GM23338 (cell line): ENCODE measurements around the gene CHD2. TPM values are rescaled to one million over a fixed set of nuclear protein-coding genes. Genes with fewer than 3 reads are reported as not detected.

ENCODE experiments used
- ATAC-seq: fragments of 200-7000 bp; cut with Tn5 transposase; 3 replicates; pipeline ENCODE4 v1.9.1; 2020
- DNase-seq: peaks from one replicate; pipeline ENCODE4 v3.0.0-alpha.2; 2015; ENCODE audit warnings: low spot score
- H2AFZ ChIP-seq: fragments of 200-600 bp; sonication (generic); 2 replicates; pipeline ENCODE4 v1.8.0; 2016; ENCODE audit warnings: antibody characterized with exemption, mild to moderate bottlenecking, moderate library complexity
- H3F3A ChIP-seq: fragments of 200-600 bp; sonication (generic); replicated peaks from 2 replicates; pipeline ENCODE4 v1.8.0; 2017; ENCODE audit warnings: antibody characterized with exemption, mixed run types, low read depth
- H3K27ac ChIP-seq: fragments of 200-600 bp; sonication (generic); 2 replicates; pipeline ENCODE4 v1.6.1; 2016; ENCODE audit warnings: low read depth
- H3K27me3 ChIP-seq: fragments of 200-600 bp; sonication (generic); 2 replicates; pipeline ENCODE4 v1.8.0; 2016; ENCODE audit warnings: mild to moderate bottlenecking, mixed run types, moderate library complexity; ENCODE audit not compliant: insufficient read depth
- H3K36me3 ChIP-seq: fragments of 200-600 bp; sonication (generic); 2 replicates; pipeline ENCODE4 v1.8.0; 2016; ENCODE audit warnings: mild to moderate bottlenecking; ENCODE audit not compliant: insufficient read depth
- H3K4me1 ChIP-seq: fragments of 200-600 bp; sonication (generic); 2 replicates; pipeline ENCODE4 v1.8.0; 2016; ENCODE audit warnings: mild to moderate bottlenecking, moderate library complexity; ENCODE audit not compliant: insufficient read depth
- H3K4me2 ChIP-seq: fragments of 200-600 bp; sonication (generic); 2 replicates; pipeline ENCODE4 v1.7.1; 2017; ENCODE audit warnings: mixed run types
- H3K4me3 ChIP-seq: fragments of 200-600 bp; sonication (generic); 2 replicates; pipeline ENCODE4 v1.6.1; 2016; ENCODE audit warnings: mixed run types
- H3K79me2 ChIP-seq: fragments of 200-600 bp; sonication (generic); replicated peaks from 2 replicates; pipeline ENCODE4 v1.8.0; 2017; ENCODE audit warnings: mild to moderate bottlenecking; ENCODE audit not compliant: insufficient read depth
- H3K9me2 ChIP-seq: fragments of 200-600 bp; sonication (generic); 2 replicates; pipeline ENCODE4 v1.8.0; 2017; ENCODE audit not compliant: insufficient read depth
- H4K20me1 ChIP-seq: fragments of 200-600 bp; sonication (generic); replicated peaks from 2 replicates; pipeline ENCODE4 v1.8.0; 2017; ENCODE audit warnings: mild to moderate bottlenecking; ENCODE audit not compliant: insufficient read depth
- H3K27ac Mint-ChIP-seq: 2 replicates; pipeline ENCODE4 v1.8.0; 2020; ENCODE audit warnings: inconsistent platforms, mild to moderate bottlenecking, moderate library complexity, mixed read lengths
- H3K27me3 Mint-ChIP-seq: 3 replicates; pipeline ENCODE4 v1.8.0; 2022; ENCODE audit warnings: low read depth, mild to moderate bottlenecking, moderate library complexity, mixed read lengths, inconsistent platforms; ENCODE audit not compliant: insufficient read depth, poor library complexity
- H3K36me3 Mint-ChIP-seq: 3 replicates; pipeline ENCODE4 v1.8.0; 2021; ENCODE audit warnings: low read depth, mild to moderate bottlenecking, inconsistent platforms, moderate library complexity, mixed read lengths
- H3K4me1 Mint-ChIP-seq: 3 replicates; pipeline ENCODE4 v1.8.0; 2020; ENCODE audit warnings: mild to moderate bottlenecking, inconsistent platforms, mixed read lengths
- H3K4me3 Mint-ChIP-seq: 3 replicates; pipeline ENCODE4 v1.8.0; 2021; ENCODE audit warnings: moderate library complexity, mild to moderate bottlenecking, inconsistent platforms, mixed read lengths
- H3K9me3 Mint-ChIP-seq: 3 replicates; pipeline ENCODE4 v1.8.0; 2020; ENCODE audit warnings: moderate library complexity, mild to moderate bottlenecking, inconsistent platforms, mixed read lengths
- CREB1 ChIP-seq: fragments of 250-450 bp; sonication (Bioruptor Pico); IDR thresholded peaks from 2 replicates; pipeline ENCODE4 v1.5.0; 2020; ENCODE audit warnings: low read depth, mild to moderate bottlenecking, moderate library complexity
- ETS1 ChIP-seq: IDR thresholded peaks from 2 replicates; pipeline ENCODE4 v1.6.1; 2016; ENCODE audit warnings: antibody characterized with exemption
- EZH2phosphoT487 ChIP-seq: fragments of 200-600 bp; sonication (generic); IDR thresholded peaks from one replicate; pipeline ENCODE4 v1.8.1; 2018; ENCODE audit warnings: antibody characterized with exemption; ENCODE audit not compliant: unreplicated experiment
- JUNB ChIP-seq: IDR thresholded peaks from one replicate; pipeline ENCODE4 v1.6.1; 2016; ENCODE audit warnings: antibody characterized with exemption; ENCODE audit not compliant: unreplicated experiment
- POLR2AphosphoS5 ChIP-seq: IDR thresholded peaks from 2 replicates; pipeline ENCODE4 v1.6.1; 2016; ENCODE audit warnings: antibody characterized with exemption, low read depth
- ZNF331 ChIP-seq: fragments of 250-450 bp; sonication (Bioruptor Pico); IDR thresholded peaks from 2 replicates; pipeline ENCODE4 v1.5.0; 2020; ENCODE audit warnings: low read depth, mild to moderate bottlenecking, moderate library complexity
- polyA plus RNA-seq: library from polyadenylated mRNA; unstranded; fragments of >200 nt; fragmentation: Nextera tagmentation; extraction: Ambion mirVana; gene quantifications from 2 replicates; pipeline ENCODE4 v1.2.1, GENCODE V29; 2016
- total RNA-seq: library from RNA; depleted of rRNA; stranded (reverse); fragments of >200 nt; shearing (Covaris generic); gene quantifications from 2 replicates; pipeline ENCODE4 v1.2.3, GENCODE V29; 2014

Gene CHD2
- total and polyA plus RNA-seq, 2 experiments from 2014 or later = 119 to 130 TPM

GRCh38 chr15:92883163-92883875, 16.8 kb upstream of the CHD2 start:
- peak overlapping the region; percentile 95 for H3K27ac Mint-ChIP-seq
- H3K9me3 Mint-ChIP-seq = peaks cover 2% of the 10 kb centered on the region; the same call in 1 of the 3 replicates
- H3K9me2 ChIP-seq = no peaks in the 10 kb centered on the region
- peak overlapping the region; percentile 98 for H3K4me3 Mint-ChIP-seq
- peaks cover 54% of the 10 kb centered on the region for H3K79me2 ChIP-seq
- H3K27ac ChIP-seq = peak overlapping the region; percentile 86
- no peaks in the 10 kb centered on the region for H3K27me3 ChIP-seq
- H4K20me1 ChIP-seq = no peaks in the 10 kb centered on the region
- TF ChIP-seq ZNF331 (CRISPR knock-in tag) = no peak
- TF ChIP-seq CREB1 (CRISPR knock-in tag) = 0 out of 2 replicates have a peak, but pooled peaks have one; percentile 12
- no peak; the same call in 1 of the 2 replicates for TF ChIP-seq POLR2AphosphoS5
- no peak for TF ChIP-seq EZH2phosphoT487
- no peak for TF ChIP-seq ETS1
- peak; percentile 47 for DNase-seq
- H3K36me3 ChIP-seq = peaks cover 24% of the 10 kb centered on the region
- peaks cover 37% of the 10 kb centered on the region for H3K4me1 ChIP-seq
- H2AFZ ChIP-seq = no peak overlapping the region
- peaks cover 54% of the 10 kb centered on the region for H3K4me1 Mint-ChIP-seq
- peak overlapping the region; percentile 68 for H3K4me3 ChIP-seq
- peaks cover 22% of the 10 kb centered on the region for H3K27me3 Mint-ChIP-seq
- peak overlapping the region; percentile 77 for H3K4me2 ChIP-seq
- no peak; the same call in 2 of the 3 replicates for ATAC-seq
- H3K36me3 Mint-ChIP-seq = peaks cover 49% of the 10 kb centered on the region
- no peaks in the 10 kb centered on the region; the same call in 1 of the 2 replicates for H3F3A ChIP-seq

- peaks cover 60% of the 10 kb centered on the region for H3K79me2 ChIP-seq
- no peak overlapping the region for H2AFZ ChIP-seq
- TF ChIP-seq JUNB = no peak
- no peaks in the 10 kb centered on the region for H3K27me3 ChIP-seq
- peaks cover 31% of the 10 kb centered on the region for H3K4me1 ChIP-seq
- H4K20me1 ChIP-seq = peaks cover 3% of the 10 kb centered on the region; the same call in 1 of the 2 replicates
- peaks cover 24% of the 10 kb centered on the region for H3K36me3 ChIP-seq
- H3K9me2 ChIP-seq = no peaks in the 10 kb centered on the region
- H3K27ac Mint-ChIP-seq = peak overlapping the region; percentile 95
- H3K27me3 Mint-ChIP-seq = peaks cover 22% of the 10 kb centered on the region
- ATAC-seq (no peak), DNase-seq (no peak)
- peaks cover 55% of the 10 kb centered on the region for H3K36me3 Mint-ChIP-seq
- peak overlapping the region; percentile 68 for H3K4me3 ChIP-seq
- peaks cover 2% of the 10 kb centered on the region; the same call in 1 of the 3 replicates for H3K9me3 Mint-ChIP-seq
- H3F3A ChIP-seq = no peaks in the 10 kb centered on the region; the same call in 1 of the 2 replicates
- H3K4me1 Mint-ChIP-seq = peaks cover 48% of the 10 kb centered on the region
- H3K27ac ChIP-seq = peak overlapping the region; percentile 86
- H3K4me3 Mint-ChIP-seq = peak overlapping the region; percentile 98
- H3K4me2 ChIP-seq = peak overlapping the region; percentile 77
These were observed 16.2 kb upstream of the CHD2 start for GRCh38 chr15:92883876-92884435.
